K562 (cell line): ENCODE data around the gene ARHGEF38. TPM values are rescaled to one million over a fixed set of nuclear protein-coding genes. Genes with fewer than 3 reads are reported as not detected.

ENCODE experiments used
- JUNB ChIP-seq: fragments of 450-650 bp; formaldehyde crosslinking; conservative IDR thresholded peaks from 2 replicates; pipeline ENCODE4 v1.4.0; 2020; ENCODE audit warnings: mild to moderate bottlenecking
- SIN3A ChIP-seq, 2 experiments: fragments of 150-350 bp in 1 of 2; IDR thresholded peaks; 2 replicates each; pipeline ENCODE4 v1.6.1; 2011 to 2016; ENCODE audit warnings: borderline replicate concordance in 2 of 2, low read depth in 2 of 2, low read length in 2 of 2, mild to moderate bottlenecking in 2 of 2, moderate library complexity in 2 of 2; ENCODE audit not compliant: control insufficient read depth in 1 of 2
- ZHX1 ChIP-seq: fragments of 150-350 bp; conservative IDR thresholded peaks from 2 replicates; pipeline ENCODE4 v1.6.1; 2014; ENCODE audit warnings: low read length
- polyA plus RNA-seq, 8 experiments: library from polyadenylated mRNA; depleted of rRNA in 4 of 8; stranded (reverse) in 5 of 8; unstranded in 3 of 8; fragments of >200 nt; fragmentation: Nextera tagmentation in 2 of 8; fragmentation: Illumina TruSeq in 1 of 8; extraction: Ambion mirVana in 2 of 8; extraction: Trizol in 1 of 8; gene quantifications; 2 replicates each; pipeline versions ENCODE4 v1.2.1 to v1.2.3, GENCODE V29; 2011 to 2014; ENCODE audit warnings: inconsistent platforms in 1 of 8, missing spikeins in 1 of 8
- total RNA-seq, 7 experiments: library from RNA; depleted of rRNA in 6 of 7; stranded (reverse); fragments of >200 nt in 6 of 7; fragmentation: Illumina TruSeq in 2 of 7; extraction: Trizol in 2 of 7; gene quantifications; 2 replicates each; pipeline versions ENCODE4 v1.2.1 to v1.2.3, GENCODE V29; 2011 to 2021; ENCODE audit warnings: low replicate concordance in 1 of 7
- TF ChIP-seq, protein P1 (sequence below), 3 experiments: fragments of 200-800 bp in 1 of 3; fragments of 250-450 bp in 1 of 3; fragments of 450-650 bp in 1 of 3; sonication (Bioruptor Pico) in 1 of 3; sonication (Bioruptor generic) in 1 of 3; formaldehyde crosslinking in 1 of 3; IDR thresholded peaks; 2 replicates each; pipeline versions ENCODE4 v1.6.1 to v1.8.0; 2016 to 2022; ENCODE audit warnings: mild to moderate bottlenecking in 2 of 3, missing genetic modification characterization in 2 of 3, missing compliant biosample characterization in 1 of 3, moderate library complexity in 1 of 3
- TF ChIP-seq, protein P2 (sequence below): fragments of 450-650 bp; IDR thresholded peaks from 2 replicates; pipeline ENCODE4 v1.6.1; 2014; ENCODE audit warnings: low read depth, mild to moderate bottlenecking, moderate library complexity, borderline replicate concordance

ARHGEF38 gene
- total and polyA plus RNA-seq, 9 of the 15 experiments (the other 6 are each of a cell fraction or from before 2014, with no cell fraction given): 0.17 TPM; not detected in 8

DNA sequence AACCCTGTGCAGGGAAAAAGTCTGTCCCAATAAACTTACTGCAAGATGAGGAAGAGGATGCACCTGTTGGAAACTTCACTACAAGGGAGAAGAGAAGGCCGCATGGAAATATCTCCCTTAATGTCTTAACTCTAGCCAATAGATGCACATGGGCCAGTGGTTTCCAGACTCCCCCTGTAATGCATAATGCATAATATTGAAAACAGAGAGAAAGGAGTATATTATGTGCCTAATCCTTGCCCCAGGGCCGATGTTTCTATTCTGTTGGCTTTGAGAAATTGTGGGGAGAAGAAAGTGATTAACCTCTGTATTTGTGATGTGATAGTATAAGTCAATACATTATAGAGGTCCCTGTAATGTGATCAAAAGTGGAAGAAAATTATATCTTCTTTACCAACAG lies 118.9 kb downstream of the ARHGEF38 start (continued):
- TF ChIP-seq ZHX1: no peak
- no peak for TF ChIP-seq SIN3A (IDR thresholded peaks at IDR 0.05; ENCODE audit: borderline replicate concordance in 2 of 2, control insufficient read depth in 1 of 2, low read depth in 2 of 2, low read length in 2 of 2)
- TF ChIP-seq, protein P1, sequence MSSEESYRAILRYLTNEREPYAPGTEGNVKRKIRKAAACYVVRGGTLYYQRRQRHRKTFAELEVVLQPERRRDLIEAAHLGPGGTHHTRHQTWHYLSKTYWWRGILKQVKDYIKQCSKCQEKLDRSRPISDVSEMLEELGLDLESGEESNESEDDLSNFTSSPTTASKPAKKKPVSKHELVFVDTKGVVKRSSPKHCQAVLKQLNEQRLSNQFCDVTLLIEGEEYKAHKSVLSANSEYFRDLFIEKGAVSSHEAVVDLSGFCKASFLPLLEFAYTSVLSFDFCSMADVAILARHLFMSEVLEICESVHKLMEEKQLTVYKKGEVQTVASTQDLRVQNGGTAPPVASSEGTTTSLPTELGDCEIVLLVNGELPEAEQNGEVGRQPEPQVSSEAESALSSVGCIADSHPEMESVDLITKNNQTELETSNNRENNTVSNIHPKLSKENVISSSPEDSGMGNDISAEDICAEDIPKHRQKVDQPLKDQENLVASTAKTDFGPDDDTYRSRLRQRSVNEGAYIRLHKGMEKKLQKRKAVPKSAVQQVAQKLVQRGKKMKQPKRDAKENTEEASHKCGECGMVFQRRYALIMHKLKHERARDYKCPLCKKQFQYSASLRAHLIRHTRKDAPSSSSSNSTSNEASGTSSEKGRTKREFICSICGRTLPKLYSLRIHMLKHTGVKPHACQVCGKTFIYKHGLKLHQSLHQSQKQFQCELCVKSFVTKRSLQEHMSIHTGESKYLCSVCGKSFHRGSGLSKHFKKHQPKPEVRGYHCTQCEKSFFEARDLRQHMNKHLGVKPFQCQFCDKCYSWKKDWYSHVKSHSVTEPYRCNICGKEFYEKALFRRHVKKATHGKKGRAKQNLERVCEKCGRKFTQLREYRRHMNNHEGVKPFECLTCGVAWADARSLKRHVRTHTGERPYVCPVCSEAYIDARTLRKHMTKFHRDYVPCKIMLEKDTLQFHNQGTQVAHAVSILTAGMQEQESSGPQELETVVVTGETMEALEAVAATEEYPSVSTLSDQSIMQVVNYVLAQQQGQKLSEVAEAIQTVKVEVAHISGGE (CRISPR knock-in tag; IDR thresholded peaks at IDR 0.05): no peak
- TF ChIP-seq, protein P2, sequence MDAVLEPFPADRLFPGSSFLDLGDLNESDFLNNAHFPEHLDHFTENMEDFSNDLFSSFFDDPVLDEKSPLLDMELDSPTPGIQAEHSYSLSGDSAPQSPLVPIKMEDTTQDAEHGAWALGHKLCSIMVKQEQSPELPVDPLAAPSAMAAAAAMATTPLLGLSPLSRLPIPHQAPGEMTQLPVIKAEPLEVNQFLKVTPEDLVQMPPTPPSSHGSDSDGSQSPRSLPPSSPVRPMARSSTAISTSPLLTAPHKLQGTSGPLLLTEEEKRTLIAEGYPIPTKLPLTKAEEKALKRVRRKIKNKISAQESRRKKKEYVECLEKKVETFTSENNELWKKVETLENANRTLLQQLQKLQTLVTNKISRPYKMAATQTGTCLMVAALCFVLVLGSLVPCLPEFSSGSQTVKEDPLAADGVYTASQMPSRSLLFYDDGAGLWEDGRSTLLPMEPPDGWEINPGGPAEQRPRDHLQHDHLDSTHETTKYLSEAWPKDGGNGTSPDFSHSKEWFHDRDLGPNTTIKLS: no peak
- no peak for TF ChIP-seq JUNB (CRISPR knock-in tag)
